ENCODE results near the gene VWCE.

Gene VWCE

GRCh38 chr11:61277186-61278000 is 17.7 kb downstream of the VWCE start:
- H3K4me2 ChIP-seq (ENCODE audit: low read depth, low read length, poor library complexity, severe bottlenecking): no peak overlapping the region
- no peaks in the 10 kb centered on the region for H3K36me3 ChIP-seq (ENCODE audit: insufficient read depth, low read length)

GRCh38 chr11:61275191-61275590 is 19.9 kb downstream of the VWCE start:
- Histone ChIP-seq H3K4me3 (ENCODE audit: low read length, poor library complexity, severe bottlenecking) (no peak overlapping the region), H3K79me2 (ENCODE audit: insufficient read depth, low read length) (no peaks in the 10 kb centered on the region), H3K27me3 (ENCODE audit: insufficient read depth, low read length, poor library complexity, severe bottlenecking) (no peaks in the 10 kb centered on the region), H3K9me3 (ENCODE audit: insufficient read depth, low read depth, low read length) (no peaks in the 10 kb centered on the region), H3K36me3 (ENCODE audit: insufficient read depth, low read length) (no peaks in the 10 kb centered on the region), H3K4me2 (ENCODE audit: low read depth, low read length, poor library complexity, severe bottlenecking) (no peak overlapping the region), H3K4me1 (ENCODE audit: insufficient read depth, low read length, poor library complexity, severe bottlenecking) (no peaks in the 10 kb centered on the region), H2AFZ (ENCODE audit: low read length) (no peak overlapping the region), H3F3A (ENCODE audit: low read depth) (no peaks in the 10 kb centered on the region), H4K20me1 (ENCODE audit: insufficient read depth, low read length, poor library complexity, severe bottlenecking) (no peaks in the 10 kb centered on the region), H3K9ac (ENCODE audit: low read depth, low read length, poor library complexity, severe bottlenecking) (no peak overlapping the region), H3K9me2 (replicated peaks; ENCODE audit: low read depth, low read length) (no peaks in the 10 kb centered on the region)
- TF ChIP-seq EZH2phosphoT487 (IDR thresholded peaks at IDR 0.05; ENCODE audit: borderline replicate concordance) (no peak), CTCF (conservative IDR thresholded peaks at IDR 0.05; ENCODE audit: low read length) (no peak)

More at GRCh38 chr11:61277186-61278000, 17.7 kb downstream of the VWCE start:
- Histone ChIP-seq H3K4me1 (ENCODE audit: insufficient read depth, low read length, poor library complexity, severe bottlenecking) (no peaks in the 10 kb centered on the region), H3F3A (ENCODE audit: low read depth) (no peaks in the 10 kb centered on the region), H4K20me1 (ENCODE audit: insufficient read depth, low read length, poor library complexity, severe bottlenecking) (no peaks in the 10 kb centered on the region), H3K4me3 (ENCODE audit: low read length, poor library complexity, severe bottlenecking) (no peak overlapping the region), H3K9me3 (ENCODE audit: insufficient read depth, low read depth, low read length) (no peaks in the 10 kb centered on the region), H3K9me2 (replicated peaks; ENCODE audit: low read depth, low read length) (no peaks in the 10 kb centered on the region), H3K79me2 (ENCODE audit: insufficient read depth, low read length) (no peaks in the 10 kb centered on the region), H3K9ac (ENCODE audit: low read depth, low read length, poor library complexity, severe bottlenecking) (no peak overlapping the region), H3K27me3 (ENCODE audit: insufficient read depth, low read length, poor library complexity, severe bottlenecking) (no peaks in the 10 kb centered on the region), H2AFZ (ENCODE audit: low read length) (no peak overlapping the region)
- TF ChIP-seq EZH2phosphoT487 (IDR thresholded peaks at IDR 0.05; ENCODE audit: borderline replicate concordance) (no peak), CTCF (conservative IDR thresholded peaks at IDR 0.05; ENCODE audit: low read length) (no peak)

GRCh38 chr11:61274084-61274483 is 21.0 kb downstream of the VWCE start:
- H3F3A ChIP-seq (ENCODE audit: low read depth): no peaks in the 10 kb centered on the region
- no peaks in the 10 kb centered on the region for H4K20me1 ChIP-seq (ENCODE audit: insufficient read depth, low read length, poor library complexity, severe bottlenecking)
- no peaks in the 10 kb centered on the region for H3K27me3 ChIP-seq (ENCODE audit: insufficient read depth, low read length, poor library complexity, severe bottlenecking)
- no peaks in the 10 kb centered on the region for H3K9me2 ChIP-seq (replicated peaks; ENCODE audit: low read depth, low read length)
- H2AFZ ChIP-seq (ENCODE audit: low read length): no peak overlapping the region
- no peak overlapping the region for H3K4me3 ChIP-seq (ENCODE audit: low read length, poor library complexity, severe bottlenecking)
- no peaks in the 10 kb centered on the region for H3K4me1 ChIP-seq (ENCODE audit: insufficient read depth, low read length, poor library complexity, severe bottlenecking)
- TF ChIP-seq EZH2phosphoT487 (IDR thresholded peaks at IDR 0.05; ENCODE audit: borderline replicate concordance) (no peak), CTCF (conservative IDR thresholded peaks at IDR 0.05; ENCODE audit: low read length) (no peak)
- no peak overlapping the region for H3K9ac ChIP-seq (ENCODE audit: low read depth, low read length, poor library complexity, severe bottlenecking)
- no peaks in the 10 kb centered on the region for H3K9me3 ChIP-seq (ENCODE audit: insufficient read depth, low read depth, low read length)
- H3K4me2 ChIP-seq (ENCODE audit: low read depth, low read length, poor library complexity, severe bottlenecking): no peak overlapping the region
- no peaks in the 10 kb centered on the region for H3K36me3 ChIP-seq (ENCODE audit: insufficient read depth, low read length)
- H3K79me2 ChIP-seq (ENCODE audit: insufficient read depth, low read length): no peaks in the 10 kb centered on the region
